ENCODE measurements around the gene AIRE.

Gene AIRE

DNA sequence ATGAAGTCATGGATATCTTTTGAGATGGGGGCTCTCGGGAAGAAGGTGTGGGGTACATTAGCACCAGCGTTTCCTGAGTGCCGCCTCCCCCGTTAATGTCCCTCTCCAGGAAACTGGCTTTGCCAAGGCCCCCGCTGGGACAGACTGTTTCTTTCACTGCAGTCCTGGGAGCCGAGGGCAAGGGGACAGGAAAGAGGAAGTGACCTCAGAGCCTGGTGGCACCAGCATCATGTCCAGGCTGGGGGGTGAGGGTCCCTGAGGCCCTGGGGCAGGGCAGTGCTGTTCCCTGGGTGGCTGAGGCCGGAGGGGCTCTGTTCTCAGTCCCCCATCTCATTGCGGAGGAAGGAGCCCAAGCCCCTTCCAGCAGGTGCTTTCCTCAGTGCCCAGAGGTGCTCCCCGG is 20.0 kb downstream of the AIRE start:
- DNase-seq, result no peak

DNA sequence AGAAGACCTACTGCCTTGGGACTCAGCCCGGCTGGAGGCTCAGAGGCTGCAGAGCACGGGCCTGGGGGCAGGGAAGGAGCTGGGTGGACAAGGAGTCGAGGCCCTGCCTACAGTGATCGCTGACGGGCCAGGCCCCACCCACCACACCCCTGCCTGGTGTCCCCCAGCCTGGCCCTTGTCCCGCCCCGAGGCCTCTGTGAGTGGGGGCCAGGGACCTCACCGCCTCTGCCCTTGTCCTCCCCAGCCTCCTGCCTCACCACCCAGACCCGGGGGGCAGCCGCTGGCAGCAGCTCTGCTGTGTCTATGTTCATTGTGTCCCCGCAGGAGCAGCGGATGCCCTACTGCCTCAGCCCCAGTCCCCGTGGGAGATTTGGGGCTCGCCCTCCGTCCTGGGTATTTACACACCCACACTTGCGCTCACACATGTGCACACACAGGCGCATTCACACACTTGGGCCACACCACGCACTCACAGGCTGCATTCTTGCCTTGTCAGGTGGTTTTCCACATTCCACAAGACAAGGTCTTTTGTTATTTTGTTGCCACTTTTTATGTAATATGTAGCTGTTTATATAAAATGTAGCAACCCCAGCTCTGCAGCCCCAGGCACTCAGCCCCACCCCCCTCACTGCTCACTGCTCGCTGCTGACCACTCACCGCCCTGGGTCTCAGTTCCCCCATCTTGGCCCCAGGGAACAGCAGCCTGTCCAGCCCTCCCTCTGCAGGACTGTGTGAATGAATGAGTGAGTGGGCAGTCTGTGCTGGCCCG is 21.4 kb downstream of the AIRE start:
- no peak for DNase-seq

DNA sequence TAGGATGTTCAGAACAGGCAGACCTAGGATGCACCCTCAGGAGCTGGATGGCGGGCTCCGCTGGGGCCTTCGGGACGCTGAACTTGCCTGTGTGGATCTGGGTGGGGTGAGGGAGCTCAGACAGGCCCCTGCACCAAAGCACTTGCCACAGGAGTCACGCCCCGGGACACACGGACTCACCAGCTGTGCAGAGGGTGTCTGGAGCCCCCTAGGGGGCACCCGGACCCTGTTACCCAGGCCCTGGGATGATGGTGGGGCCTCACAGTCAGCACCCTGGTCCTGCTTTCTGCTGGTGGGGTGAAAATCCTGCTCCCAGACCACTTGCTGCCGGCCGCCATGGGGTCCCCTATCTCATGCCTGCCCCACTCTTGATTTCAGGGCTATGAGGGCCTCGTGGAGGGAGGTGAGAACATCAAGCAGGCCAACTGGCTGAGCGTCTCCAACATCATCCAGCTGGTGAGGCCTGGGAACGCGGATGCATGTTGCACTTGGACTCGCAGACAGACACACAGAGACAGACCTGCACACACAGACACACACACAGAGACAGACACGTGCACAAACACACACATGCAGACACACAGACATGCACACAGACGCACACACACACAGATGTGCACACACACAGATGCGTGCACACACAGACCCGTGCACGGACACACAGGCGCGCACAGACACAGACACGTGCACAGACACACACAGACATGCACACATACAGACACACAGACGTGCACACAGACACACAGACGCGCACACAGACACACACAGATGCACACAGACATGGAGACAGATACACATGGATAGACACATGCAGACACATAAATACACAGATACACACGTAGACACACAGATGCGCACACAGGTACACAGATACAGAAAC is 25.2 kb downstream of the AIRE start:
- DNase-seq, result no peak

DNA sequence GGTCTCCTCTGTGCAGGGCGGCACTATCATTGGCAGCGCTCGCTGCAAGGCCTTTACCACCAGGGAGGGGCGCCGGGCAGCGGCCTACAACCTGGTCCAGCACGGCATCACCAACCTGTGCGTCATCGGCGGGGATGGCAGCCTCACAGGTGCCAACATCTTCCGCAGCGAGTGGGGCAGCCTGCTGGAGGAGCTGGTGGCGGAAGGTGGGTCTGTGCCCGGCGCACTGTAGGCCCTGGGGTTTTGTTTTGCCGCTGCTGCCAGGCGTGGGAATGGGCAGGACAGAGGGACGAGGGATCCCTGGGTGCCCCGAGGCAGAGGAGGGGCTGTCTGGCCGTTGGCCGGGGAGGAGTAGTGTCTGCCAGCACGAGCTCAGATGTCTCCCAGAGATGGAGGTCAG is 26.4 kb downstream of the AIRE start:
- DNase-seq, result no peak

DNA sequence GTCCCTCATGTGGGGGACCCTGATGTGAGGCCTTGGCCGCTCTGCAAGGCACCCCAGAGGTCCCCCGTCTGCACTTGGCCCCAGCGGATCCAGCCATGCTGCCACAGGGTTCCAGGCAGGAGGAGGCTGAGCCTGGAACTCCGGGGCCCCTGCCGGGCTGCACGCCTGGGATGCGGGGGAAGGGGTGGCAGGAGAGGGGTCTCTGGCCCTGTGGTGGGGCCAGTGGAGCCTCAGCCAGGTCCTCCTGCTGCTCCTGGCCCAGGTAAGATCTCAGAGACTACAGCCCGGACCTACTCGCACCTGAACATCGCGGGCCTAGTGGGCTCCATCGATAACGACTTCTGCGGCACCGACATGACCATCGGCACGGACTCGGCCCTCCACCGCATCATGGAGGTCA is 27.0 kb downstream of the AIRE start:
- no peak for DNase-seq

DNA sequence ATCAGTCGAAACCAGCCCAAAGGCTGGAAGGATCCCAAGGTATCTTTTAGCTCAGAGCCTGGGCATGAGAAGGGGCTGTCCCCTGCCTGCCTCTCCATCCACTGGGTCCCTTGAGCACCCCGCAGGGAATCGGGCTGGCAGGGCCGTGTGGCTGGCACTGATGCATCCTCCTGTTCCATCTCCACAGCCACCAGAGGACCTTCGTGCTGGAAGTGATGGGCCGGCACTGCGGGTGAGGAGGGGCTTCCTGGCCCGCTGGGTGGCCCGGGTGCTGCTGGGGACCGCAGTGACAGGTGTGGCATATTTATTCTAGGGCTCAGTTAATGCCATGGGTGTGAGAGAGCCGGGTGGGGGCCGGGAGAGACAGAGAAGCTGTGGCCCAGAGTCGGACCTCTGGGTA is 27.8 kb downstream of the AIRE start:
- no peak for DNase-seq

DNA sequence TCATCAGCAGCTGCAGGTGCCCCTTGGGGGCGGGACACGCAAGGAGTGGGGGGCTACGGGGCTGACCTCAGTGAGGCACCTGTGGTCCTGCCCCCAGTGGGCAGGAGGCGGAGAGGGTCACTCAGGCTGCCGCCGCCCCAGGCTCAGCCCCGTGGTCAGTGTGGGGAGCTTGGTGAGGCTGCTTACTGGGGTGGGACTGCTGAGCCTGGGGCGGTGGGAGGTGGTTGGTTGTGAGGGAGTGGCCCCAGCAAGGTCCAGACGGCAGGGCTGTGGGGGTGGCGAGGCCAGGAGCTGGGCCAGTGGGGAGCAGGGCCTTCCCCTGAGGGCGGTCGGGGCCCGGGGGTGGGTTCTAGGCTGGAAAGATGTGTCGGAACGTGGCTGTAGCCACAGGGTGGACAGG is 28.5 kb downstream of the AIRE start:
- DNase-seq, result no peak

DNA sequence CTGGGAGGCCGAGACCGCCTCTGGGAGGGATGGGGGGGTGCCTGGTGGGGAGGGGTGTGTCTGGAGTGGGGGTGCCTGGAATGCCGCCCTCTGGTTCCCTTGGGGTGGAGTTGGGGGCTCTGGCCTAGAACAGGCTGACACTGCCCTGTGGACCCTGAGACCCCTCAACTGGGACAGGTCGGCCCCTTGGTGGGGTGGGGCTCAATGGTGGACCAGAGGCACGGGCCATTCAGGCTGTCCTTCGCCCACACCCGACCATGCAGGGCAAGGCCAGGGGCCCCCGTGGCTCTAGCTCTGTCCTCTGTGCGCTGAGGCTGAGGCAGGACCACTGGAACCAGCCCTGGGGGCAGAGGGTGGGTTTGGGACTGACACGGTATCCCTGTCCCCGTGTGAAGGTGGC is 28.9 kb downstream of the AIRE start:
- no peak for DNase-seq

DNA sequence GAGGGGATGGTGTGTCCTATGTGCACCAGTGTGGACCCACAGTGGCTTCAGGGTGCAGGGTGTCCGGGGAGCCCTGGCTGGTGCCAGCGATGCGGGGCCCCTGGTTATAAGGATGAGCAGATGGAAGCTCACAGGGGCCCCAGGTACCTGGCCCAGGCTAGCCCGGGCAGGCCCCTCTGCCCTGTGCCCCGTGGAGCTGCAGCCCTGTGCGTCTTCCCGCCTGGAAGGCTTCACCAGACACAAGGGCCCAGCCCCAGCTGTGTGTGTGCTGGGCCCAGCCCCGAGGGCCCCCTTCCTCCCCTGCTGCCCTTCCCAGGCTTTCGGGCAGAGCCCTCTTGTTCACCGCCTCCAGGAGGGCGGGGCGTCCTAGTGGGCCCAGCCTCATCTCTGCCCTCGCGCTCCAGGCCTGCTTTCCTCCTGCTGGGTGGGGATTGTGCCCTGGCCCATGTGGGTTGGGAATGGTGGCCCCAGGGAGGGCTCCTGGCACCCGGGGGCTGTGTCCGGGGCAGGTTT is 30.1 kb downstream of the AIRE start:
- DNase-seq, result no peak

DNA sequence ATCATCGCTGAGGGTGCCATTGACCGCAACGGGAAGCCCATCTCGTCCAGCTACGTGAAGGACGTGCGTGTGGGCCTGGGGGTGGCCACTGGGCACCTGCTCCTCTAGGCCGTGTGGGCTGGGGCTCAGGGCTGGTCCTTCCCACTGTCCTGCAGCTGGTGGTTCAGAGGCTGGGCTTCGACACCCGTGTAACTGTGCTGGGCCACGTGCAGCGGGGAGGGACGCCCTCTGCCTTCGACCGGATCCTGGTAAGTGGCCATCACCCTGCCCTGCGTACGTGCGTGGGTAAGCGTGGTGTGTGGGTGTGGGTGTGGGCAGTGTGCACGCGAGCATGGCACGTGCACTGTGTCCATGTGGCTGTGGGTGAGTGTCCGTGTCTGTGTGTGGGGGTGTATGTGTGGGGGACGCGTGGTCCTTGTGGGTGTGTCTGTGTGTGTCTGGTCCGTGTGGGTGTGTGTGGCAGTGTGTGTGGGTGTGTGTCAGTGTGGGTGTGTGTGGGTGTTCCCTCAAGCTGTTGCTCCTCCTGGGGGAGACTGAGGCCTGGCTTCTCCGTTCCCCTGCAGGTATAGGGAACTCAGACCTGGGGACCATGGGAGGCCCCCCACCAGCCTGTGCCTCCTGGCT is 30.7 kb downstream of the AIRE start:
- no peak for DNase-seq

DNA sequence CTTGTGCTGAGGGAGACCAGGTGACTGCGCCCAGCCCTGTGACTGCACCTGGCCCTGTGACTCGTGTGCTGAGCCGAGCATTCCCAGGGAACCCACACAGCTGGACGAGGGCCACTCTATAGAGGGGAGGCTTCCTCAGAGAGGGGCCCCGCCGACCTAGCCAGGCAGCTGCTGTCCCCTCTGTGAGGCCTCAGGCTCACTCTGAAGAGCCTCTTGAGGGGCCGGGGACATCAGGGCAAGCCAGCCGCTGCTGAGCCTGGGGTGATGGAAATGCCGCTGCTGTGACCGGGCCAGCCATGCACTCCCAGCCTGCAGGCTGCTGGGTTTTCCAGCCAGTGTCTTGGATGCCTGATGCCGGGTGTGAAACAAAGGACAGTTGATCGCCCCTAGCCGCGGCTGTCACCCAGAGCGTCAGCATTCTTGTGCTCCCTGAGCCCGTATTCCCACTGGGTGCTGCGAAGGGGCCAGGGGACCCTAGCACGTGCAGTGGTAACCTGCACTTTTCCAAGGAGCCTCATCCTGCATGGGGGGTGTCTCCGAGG is 31.6 kb downstream of the AIRE start:
- no peak for DNase-seq

DNA sequence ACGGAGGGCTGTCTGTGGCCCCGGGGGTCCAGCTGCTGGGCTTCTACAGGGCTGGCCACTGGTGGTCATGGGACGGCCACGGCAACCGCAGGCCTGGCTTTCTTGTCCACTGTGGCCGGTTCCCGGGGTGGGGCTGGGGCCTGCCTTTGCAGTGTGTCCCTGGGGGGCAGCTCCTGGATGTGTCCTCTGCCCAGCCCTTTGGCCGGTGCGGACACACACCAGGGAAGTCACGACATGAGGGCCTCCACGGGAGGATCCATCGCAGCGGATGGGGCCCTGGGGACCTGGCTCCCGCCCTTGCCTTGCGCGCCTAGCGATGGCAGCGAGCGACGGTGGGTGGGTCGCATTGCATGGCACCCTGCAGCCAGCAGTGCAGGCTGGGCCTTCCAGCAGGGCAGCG is 32.2 kb downstream of the AIRE start:
- DNase-seq, result no peak

DNA sequence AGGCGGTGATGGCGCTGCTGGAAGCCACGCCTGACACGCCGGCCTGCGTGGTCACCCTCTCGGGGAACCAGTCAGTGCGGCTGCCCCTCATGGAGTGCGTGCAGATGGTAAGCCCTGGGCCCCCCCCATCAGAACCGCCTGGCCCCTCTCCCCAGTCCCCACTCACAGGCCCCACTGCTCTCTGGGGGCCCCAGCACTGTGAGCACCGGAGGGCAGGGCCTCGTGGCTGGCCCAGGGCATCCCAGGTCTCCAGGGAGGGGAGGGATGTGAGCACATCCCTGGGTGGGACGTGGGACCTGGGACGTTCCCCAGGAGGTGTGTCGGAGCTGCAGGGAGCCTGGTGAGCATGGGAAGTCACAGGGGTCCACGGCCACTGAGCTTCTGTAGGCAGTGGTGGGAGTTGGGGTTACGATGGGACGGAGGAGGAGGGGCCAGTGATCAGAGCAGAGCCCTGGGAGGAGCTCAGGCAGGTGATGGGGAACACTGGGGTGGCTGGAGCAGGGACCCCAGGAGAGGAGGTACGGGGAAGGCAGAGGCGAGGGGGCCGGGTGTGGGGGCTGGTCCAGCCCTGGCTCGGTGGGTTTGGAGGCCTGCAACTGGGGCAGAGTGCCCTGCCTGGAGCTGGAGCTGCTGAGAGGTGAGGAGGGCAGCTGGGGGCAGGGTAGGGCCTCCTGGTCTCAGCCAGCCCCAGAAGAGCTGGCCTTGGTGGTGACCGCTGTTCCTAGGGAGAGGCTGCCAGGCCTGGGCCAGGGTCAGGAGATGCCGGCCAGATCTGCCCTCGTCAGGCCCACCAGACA is 33.0 kb downstream of the AIRE start:
- no peak for DNase-seq

DNA sequence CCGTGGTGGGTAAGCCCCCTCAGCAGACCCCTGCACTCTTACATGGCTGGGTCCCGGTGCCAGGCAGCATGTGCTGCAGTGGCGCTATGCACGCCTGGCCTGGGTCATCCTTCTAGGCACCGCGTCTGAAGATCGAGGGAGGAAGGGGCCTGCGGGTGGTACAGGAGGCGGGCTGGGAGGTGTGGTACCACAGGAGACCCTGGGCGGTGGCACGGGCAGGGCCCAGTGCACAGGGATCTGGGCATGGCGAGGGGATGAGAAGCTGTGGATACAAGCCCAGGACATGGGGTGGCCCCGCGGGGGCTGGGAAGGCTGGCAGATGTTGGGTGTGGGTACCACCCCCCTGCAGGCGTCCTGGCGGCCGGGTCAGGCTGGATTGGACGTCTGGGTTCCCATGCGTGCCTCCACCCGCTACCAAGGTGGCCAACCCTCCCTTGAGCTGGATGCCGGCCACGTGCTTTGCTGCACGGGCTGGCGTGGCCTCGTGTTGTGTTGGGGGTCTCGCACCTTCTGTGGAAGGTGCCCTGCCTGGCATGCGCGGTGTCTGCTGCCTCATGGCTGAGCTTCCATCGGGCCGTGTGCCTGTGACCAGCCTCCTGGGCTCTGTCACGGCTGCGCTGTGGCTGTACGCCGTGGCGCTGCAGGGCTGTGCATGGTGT is 33.9 kb downstream of the AIRE start:
- DNase-seq, result no peak

DNA sequence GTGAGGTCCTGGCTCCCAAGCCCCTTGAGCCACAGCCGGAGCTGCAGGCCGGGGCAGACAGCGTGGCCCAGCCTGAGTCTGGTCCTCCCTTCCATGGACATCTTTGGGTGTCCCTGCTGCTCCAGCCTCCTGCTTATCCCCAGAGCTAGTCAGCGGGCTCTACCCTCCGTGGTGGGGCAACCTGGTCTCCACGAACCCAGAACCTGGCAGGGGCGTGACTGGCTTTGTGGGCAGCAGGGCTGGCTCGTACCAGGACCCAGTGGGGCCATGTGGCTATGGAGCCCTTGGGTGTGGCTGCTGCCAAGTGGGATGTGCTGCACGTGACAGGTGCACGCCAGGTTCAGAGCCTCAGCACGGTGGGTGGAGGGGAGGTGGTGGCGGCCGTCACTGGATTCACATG is 35.2 kb downstream of the AIRE start:
- DNase-seq, result no peak

DNA sequence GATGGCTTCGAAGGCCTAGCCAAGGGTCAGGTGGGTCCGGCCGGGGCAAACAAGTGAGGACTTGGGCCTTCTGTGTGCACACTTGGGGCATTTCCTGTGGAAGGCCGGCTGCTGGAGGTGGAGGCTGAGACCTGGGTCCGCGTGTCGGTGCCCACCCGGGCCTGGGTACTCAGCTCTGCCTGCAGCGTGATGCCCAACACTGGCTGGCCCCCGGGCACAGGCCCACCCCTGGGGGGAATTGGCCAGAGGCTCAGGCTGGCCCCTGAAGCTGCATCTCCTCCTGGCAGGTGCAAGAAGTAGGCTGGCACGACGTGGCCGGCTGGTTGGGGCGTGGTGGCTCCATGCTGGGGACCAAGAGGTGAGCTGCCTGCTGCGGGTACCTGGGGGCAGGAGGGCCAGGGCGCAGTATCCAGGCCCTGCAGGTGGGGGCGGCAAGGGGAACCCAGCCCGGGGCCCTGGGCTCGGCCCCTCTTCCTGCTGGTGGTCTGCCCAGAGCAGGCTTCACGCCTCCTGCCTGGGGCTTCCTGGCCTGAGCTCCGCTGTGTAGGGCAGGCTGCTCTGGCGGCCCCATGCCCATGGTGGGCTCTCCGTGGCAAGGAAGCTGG is 36.3 kb downstream of the AIRE start:
- DNase-seq, result no peak

DNA sequence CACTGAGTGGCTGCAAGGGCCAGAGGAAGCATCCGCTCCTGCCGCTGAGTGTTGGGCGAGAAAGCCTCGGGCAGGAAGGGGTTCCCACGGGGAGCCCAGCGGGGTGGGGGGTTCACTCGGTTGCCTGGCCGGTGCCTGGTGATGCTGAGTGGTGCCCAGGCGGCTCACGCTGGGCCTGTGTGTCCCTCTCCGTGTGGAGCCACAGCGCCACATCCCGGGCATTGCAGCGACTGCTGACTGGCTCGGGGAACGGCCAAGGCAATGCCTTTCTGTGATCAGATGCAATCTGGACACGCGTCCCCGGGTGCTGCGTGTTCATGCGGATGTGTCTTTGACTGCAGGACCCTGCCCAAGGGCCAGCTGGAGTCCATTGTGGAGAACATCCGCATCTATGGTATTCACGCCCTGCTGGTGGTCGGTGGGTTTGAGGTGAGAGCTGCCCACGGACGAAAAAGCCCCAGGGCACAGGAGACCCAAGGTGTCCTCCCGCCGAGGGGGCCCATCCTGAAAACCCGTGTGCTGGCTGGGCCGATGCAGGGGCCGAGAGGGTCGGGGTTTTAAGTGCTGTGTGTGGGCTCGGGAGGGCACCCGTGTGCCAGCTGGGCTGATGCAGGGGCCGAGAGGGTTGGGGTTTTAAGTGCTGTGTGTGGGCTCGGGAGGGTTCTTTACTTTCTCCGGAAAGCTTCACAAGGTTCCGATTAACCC is 37.1 kb downstream of the AIRE start:
- DNase-seq, result no peak

DNA sequence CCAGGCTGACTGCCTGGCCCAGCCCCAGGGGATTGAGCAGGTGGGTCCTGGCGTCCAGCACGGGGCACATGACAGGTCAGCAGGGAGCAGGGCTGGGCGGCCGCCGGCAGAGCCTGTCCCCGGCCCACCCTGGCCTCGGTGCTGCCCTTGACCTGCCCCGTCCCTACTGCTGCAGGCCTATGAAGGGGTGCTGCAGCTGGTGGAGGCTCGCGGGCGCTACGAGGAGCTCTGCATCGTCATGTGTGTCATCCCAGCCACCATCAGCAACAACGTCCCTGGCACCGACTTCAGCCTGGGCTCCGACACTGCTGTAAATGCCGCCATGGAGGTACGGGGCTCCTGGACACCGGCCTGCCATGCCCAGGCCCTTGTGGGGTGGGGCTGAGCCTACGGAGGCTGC is 37.9 kb downstream of the AIRE start:
- no peak for DNase-seq

DNA sequence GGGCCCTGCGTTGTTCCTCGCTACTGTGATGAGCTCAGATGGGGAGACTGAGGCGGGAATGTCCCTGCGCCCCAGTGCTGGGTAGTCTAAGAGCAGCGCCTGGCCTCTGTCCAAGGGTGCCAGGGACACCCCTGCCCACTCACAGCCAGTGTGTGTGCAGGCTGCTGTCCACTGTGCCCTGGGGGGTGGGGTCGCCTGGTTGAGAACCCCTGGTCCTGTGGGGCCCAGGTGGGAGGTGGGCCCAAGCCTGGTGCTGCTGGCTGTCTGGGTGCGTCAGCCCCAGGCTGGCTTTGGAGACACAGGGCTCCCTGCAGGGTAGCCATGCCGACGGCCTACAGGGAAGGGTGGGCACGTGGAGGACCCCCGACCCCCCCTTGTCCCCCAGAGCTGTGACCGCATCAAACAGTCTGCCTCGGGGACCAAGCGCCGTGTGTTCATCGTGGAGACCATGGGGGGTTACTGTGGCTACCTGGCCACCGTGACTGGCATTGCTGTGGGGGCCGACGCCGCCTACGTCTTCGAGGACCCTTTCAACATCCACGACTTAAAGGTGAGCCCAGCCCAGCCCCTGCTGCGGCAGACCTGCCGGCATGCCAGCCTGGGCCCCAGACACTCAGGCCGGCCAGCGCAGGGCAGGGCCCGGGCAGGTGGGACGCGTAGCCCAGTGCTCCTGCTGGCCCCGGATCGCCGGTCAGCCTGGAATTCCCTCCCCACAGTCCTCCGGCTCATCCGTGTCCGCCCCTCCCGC is 38.6 kb downstream of the AIRE start:
- DNase-seq, result no peak

DNA sequence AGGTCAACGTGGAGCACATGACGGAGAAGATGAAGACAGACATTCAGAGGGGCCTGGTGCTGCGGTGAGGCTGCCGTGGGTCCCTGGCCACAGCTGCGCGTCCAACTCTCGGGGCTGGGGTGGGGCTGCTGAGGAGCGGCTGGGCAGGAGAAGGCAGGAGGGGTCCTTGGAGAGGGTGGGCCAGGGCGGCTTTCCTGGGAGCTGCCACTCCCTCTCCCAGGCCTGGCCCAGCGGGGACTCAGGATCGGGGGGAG is 39.1 kb downstream of the AIRE start:
- DNase-seq, result no peak
